Activated CD4-positive, alpha-beta T cell treated with anti-CD3 and anti-CD28 coated beads for 36 hours (primary cell): ENCODE results near the gene DXO. TPM values are rescaled to one million over a fixed set of nuclear protein-coding genes. Genes with fewer than 3 reads are reported as not detected.

ENCODE experiments used
- ATAC-seq: fragments of 200-7000 bp; cut with Tn5 transposase; one replicate; pipeline ENCODE4 v1.10.0; 2021; ENCODE audit warnings: mild to moderate bottlenecking, moderate library complexity
- CTCF ChIA-PET: fragments of 350-600 bp; sonication (Branson Sonifier 250); formaldehyde crosslinking; loops from one replicate; lab custom pipeline; 2021; ENCODE audit warnings: antibody characterized with exemption; lab: Charles Lee
- POLR2A ChIA-PET: fragments of 350-600 bp; sonication (Branson Sonifier 250); formaldehyde crosslinking; loops from one replicate; lab custom pipeline; 2021; ENCODE audit warnings: antibody characterized with exemption, inconsistent platforms; lab: Charles Lee
- DNase-seq: peaks from one replicate; pipeline ENCODE4 v3.0.0-alpha.2; 2020
- H3K27ac Mint-ChIP-seq: one replicate; pipeline ENCODE4 v1.8.0; 2021; ENCODE audit warnings: mixed read lengths
- H3K27me3 Mint-ChIP-seq: one replicate; pipeline ENCODE4 v1.8.0; 2021; ENCODE audit warnings: mixed read lengths
- H3K36me3 Mint-ChIP-seq: one replicate; pipeline ENCODE4 v1.8.0; 2021; ENCODE audit warnings: low read depth, mixed read lengths
- H3K4me1 Mint-ChIP-seq: one replicate; pipeline ENCODE4 v1.8.0; 2021; ENCODE audit warnings: mixed read lengths
- H3K4me3 Mint-ChIP-seq: one replicate; pipeline ENCODE4 v1.8.0; 2021; ENCODE audit warnings: mild to moderate bottlenecking, moderate library complexity, mixed read lengths
- H3K9me3 Mint-ChIP-seq: one replicate; pipeline ENCODE4 v1.8.0; 2021; ENCODE audit warnings: low read depth, mixed read lengths
- intact Hi-C, 2 experiments: fragments of 100-400 bp; cut with DNase I in 1 of 2; cut with micrococcal nuclease in 1 of 2; formaldehyde crosslinking; loops; one replicate each; pipeline versions ENCODE4 v1.14.2 to v1.15.1; 2022 to 2024; cut with DNase I, micrococcal nuclease
- microRNA-seq: library from miRNA; unstranded; fragments of <30 nt; microRNA quantifications from one replicate; pipeline ENCODE4 v1.2.0, GENCODE V29; 2021; ENCODE audit warnings: borderline replicate concordance
- total RNA-seq, 2 experiments: library from RNA; stranded (reverse); gene quantifications; one replicate each; pipeline ENCODE4 v1.2.3, GENCODE V29; 2021

The DXO gene
- total RNA-seq, 2 experiments from 2014 or later, result 12.6 to 13.9 TPM

DNA sequence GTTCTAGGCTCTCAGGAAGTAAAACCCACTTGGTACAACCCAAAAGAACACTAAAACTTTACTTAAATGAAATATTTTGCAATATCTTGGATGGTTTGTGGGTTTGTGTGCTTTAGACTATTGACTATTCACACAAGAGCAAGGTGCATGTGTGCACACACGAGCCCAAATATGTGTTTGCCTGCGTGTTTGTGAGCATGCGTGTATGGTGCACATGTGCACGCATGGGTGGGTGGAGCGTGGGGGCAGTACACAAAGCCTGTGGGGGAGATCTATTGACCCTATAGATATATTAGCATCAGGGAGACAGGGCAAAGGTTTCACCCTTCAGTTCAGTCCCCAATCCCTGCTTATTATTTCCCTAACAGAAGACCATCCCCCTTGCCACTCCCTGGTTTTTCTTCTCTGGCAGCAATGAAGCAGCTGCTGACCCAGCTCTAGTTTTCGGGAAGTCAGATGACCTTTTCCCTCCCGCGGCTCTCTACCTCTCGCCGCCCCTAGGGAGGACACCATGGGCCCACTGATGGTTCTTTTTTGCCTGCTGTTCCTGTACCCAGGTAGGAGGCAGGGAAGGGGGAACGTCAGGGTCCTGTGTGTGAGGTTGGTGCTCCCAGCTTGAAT, 44.6 kb downstream of the DXO start, which contains the start of gene C2:
C2 (plus strand) TSS at position 476 of the 621 bp plus-strand sequence; CDS start at position 512, 36 bp downstream.
- Mint-ChIP-seq H3K27me3 (no peaks in the 10 kb centered on the region), H3K4me3 (no peak within 1 kb of the TSS), H3K27ac (no peak within 1 kb of the TSS), H3K36me3 (no peaks in the 10 kb centered on the region), H3K9me3 (no peaks in the 10 kb centered on the region), H3K4me1 (no peaks in the 10 kb centered on the region)
- ATAC-seq (no peak), DNase-seq (no peak)
- intact Hi-C loops, result no loop called here
- POLR2A ChIA-PET, result no interaction called here
- CTCF ChIA-PET, result no interaction called here

DNA sequence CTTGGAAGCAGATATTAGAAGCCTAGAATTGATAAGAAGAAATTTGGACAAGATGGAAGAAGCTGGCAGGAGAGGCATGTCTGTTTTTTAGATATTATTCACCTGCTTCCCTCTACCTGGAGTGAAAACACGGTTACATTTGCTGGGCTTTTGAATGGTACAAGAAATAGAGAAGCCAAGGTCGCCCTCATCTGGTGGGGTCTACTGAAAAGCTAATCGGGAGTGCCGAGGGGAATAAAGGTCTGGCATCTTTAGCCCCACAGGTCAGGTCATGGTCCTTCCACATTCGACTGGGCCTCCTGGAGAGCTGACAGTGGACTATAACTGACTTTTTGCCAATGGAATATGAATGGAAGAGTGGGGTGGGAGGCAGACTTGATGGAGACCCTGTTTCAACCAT, 49.0 kb downstream of the DXO start:
- POLR2A ChIA-PET, result no interaction called here
- Mint-ChIP-seq H3K9me3 (no peaks in the 10 kb centered on the region), H3K4me3 (no peak overlapping the region), H3K27me3 (no peaks in the 10 kb centered on the region), H3K36me3 (no peaks in the 10 kb centered on the region), H3K27ac (no peak overlapping the region), H3K4me1 (no peaks in the 10 kb centered on the region)
- DNase-seq, result peak; percentile 60
- CTCF ChIA-PET, result interaction anchor here (0.5 to 0.9 kb wide), 4 partner anchors 56 to 306 kb away, joined by 3 to 5 read pairs (median 3); no protein-coding TSS in a partner anchor
- intact Hi-C loops, result no loop called here
- ATAC-seq, result peak; percentile 70

DNA sequence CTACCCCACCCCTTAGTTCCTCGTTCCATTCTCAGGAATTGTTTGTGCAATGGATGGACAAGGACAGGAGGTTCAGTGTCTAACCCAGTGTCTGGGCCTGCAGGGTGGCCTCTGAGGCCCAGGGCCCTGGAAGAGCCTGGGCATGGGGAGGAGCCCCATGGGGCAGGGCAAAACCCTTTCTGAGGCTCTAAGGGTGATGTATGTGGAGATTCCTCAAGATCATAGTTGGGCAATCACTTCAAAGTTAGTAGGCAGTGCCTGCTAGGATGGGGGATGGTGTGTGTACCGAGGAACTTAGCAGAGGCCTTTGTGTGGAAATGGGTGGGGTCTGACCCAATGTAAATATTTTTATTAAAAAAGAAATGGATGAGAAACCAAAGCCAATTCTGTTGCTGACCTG, 51.1 kb downstream of the DXO start:
- ChIA-PET POLR2A (no interaction called here), CTCF (interaction anchor here (1.2 kb wide), 1 partner anchor 25 kb away, joined by 4 read pairs; the partner anchor contains the start of gene CFB)

More for the DNA sequence above, 51.1 kb downstream of the DXO start:
- Mint-ChIP-seq H3K9me3 (no peaks in the 10 kb centered on the region), H3K36me3 (no peaks in the 10 kb centered on the region), H3K4me3 (no peak overlapping the region), H3K27me3 (peaks cover 2% of the 10 kb centered on the region), H3K27ac (no peak overlapping the region), H3K4me1 (no peaks in the 10 kb centered on the region)
- no peak for DNase-seq
- intact Hi-C loops, result no loop called here
- ATAC-seq, result no peak

Small RNA genes lying within 50 kb of the gene (microRNA-seq; reads per million reads assigned to microRNA genes)
- 2.1 reads per million for gene MIR1236

Other genes with a start within 250 kb of the DXO start
- not detected for gene MPIG6B, start 248.8 kb downstream of the DXO start, total RNA-seq
- 1 to 10 TPM; 4.4 to 5.6 TPM for gene DDAH2, start 242.8 kb downstream of the DXO start, total RNA-seq
- gene CLIC1, start 235.6 kb downstream of the DXO start, total RNA-seq, result 100 to 1,000 TPM; 357 to 438 TPM
- gene MSH5, start 232.1 kb downstream of the DXO start, total RNA-seq, result 100 to 1,000 TPM in 1 of 2 experiments, 10 to 100 TPM in 1; 92.1 to 126 TPM
- 10 to 100 TPM; 12.2 to 13.2 TPM for gene SAPCD1, start 209.5 kb downstream of the DXO start, total RNA-seq
- gene VWA7, start 194.8 kb downstream of the DXO start, total RNA-seq, result 1 to 10 TPM; 1.4 to 1.5 TPM
- 100 to 1,000 TPM; 147 to 169 TPM for gene VARS1, start 176.4 kb downstream of the DXO start, total RNA-seq
- 100 to 1,000 TPM; 112 to 124 TPM for gene LSM2, start 165.2 kb downstream of the DXO start, total RNA-seq
- 1 to 10 TPM; 1.9 to 2.2 TPM for gene HSPA1L, start 156.9 kb downstream of the DXO start, total RNA-seq
- gene HSPA1A, start 156.6 kb downstream of the DXO start, total RNA-seq, result 10 to 100 TPM; 56.1 to 64.7 TPM
- 10 to 100 TPM; 54.6 to 61.1 TPM for gene HSPA1B, start 144.4 kb downstream of the DXO start, total RNA-seq
- gene NEU1, start 109.3 kb downstream of the DXO start, total RNA-seq, result 10 to 100 TPM; 11.6 to 11.8 TPM
- under 1 TPM; 0.19 to 0.27 TPM for gene SLC44A4, start 93.1 kb downstream of the DXO start, total RNA-seq
- gene EHMT2, start 74.4 kb downstream of the DXO start, total RNA-seq, result 10 to 100 TPM; 50.1 to 60.4 TPM
- 1 to 10 TPM; 1.9 to 2.4 TPM for gene ZBTB12, start 70.1 kb downstream of the DXO start, total RNA-seq
- 1 to 10 TPM in 1 of 2 experiments, under 1 TPM in 1; 0.96 to 1.5 TPM for gene C2, start 44.4 kb downstream of the DXO start, total RNA-seq
- gene CFB, start 26.0 kb downstream of the DXO start, total RNA-seq, result under 1 TPM; 0.69 to 0.96 TPM
- 10 to 100 TPM; 74.3 to 95.1 TPM for gene NELFE, start 13.2 kb downstream of the DXO start, total RNA-seq
- gene SKIC2, start 13.0 kb downstream of the DXO start, total RNA-seq, result 100 to 1,000 TPM in 1 of 2 experiments, 10 to 100 TPM in 1; 90.2 to 104 TPM
- gene C4A, start 9.9 kb upstream of the DXO start, total RNA-seq, result 1 to 10 TPM; 3.4 to 3.9 TPM
- gene C4B, start 42.7 kb upstream of the DXO start, total RNA-seq, result 1 to 10 TPM; 2.8 to 2.9 TPM
- gene CYP21A2, start 66.3 kb upstream of the DXO start, total RNA-seq, result under 1 TPM in 1 of 2 experiments, not detected in 1; 0.47 TPM
- 1 to 10 TPM; 3.5 to 3.8 TPM for gene TNXB, start 137.2 kb upstream of the DXO start, total RNA-seq
- gene ATF6B, start 156.1 kb upstream of the DXO start, total RNA-seq, result 10 to 100 TPM; 60.2 to 63.4 TPM
- 1 to 10 TPM; 5.2 to 5.7 TPM for gene FKBPL, start 158.2 kb upstream of the DXO start, total RNA-seq
- gene PRRT1, start 179.8 kb upstream of the DXO start, total RNA-seq, result under 1 TPM; 0.43 to 0.79 TPM
- 10 to 100 TPM in 1 of 2 experiments, 1 to 10 TPM in 1; 9.9 to 10.1 TPM for gene PPT2, start 182.0 kb upstream of the DXO start, total RNA-seq
- gene EGFL8, start 192.5 kb upstream of the DXO start, total RNA-seq, result 10 to 100 TPM in 1 of 2 experiments, 1 to 10 TPM in 1; 9.1 to 10.9 TPM
- 10 to 100 TPM; 30.4 to 30.5 TPM for gene AGPAT1, start 203.9 kb upstream of the DXO start, total RNA-seq
- gene RNF5, start 206.3 kb upstream of the DXO start, total RNA-seq, result 10 to 100 TPM; 51.7 to 65.6 TPM
- gene AGER, start 212.1 kb upstream of the DXO start, total RNA-seq, result 10 to 100 TPM; 24.4 to 28.0 TPM
- gene PBX2, start 218.1 kb upstream of the DXO start, total RNA-seq, result 10 to 100 TPM; 64.9 to 77.9 TPM
- 10 to 100 TPM; 82.6 to 94.8 TPM for gene GPSM3, start 220.5 kb upstream of the DXO start, total RNA-seq